HepG2 (cell line): ENCODE results near the gene CDA. TPM values are rescaled to one million over a fixed set of nuclear protein-coding genes. Genes with fewer than 3 reads are reported as not detected.

Experiments used
- ATAC-seq: fragments of 200-7000 bp; cut with Tn5 transposase; 3 replicates; pipeline ENCODE4 v1.9.1; 2020; ENCODE audit warnings: mild to moderate bottlenecking, moderate library complexity
- BruUV-seq: library from RNA; stranded (reverse); fragments of 400-500 nt; replicated peaks from 2 replicates; lab custom pipeline; 2021; lab: Mats Ljungman, UMichigan
- CTCF ChIA-PET: fragments of 300-600 bp; formaldehyde crosslinking; extraction: SDS; loops from one replicate; lab custom pipeline; 2021; ENCODE audit warnings: low total read pairs, inconsistent platforms, low intra/inter-chr PET ratio; lab: Yijun Ruan, JAX
- POLR2A ChIA-PET: fragments of 350-600 bp; sonication (Branson Sonifier 250); formaldehyde crosslinking; loops from one replicate; lab custom pipeline; 2020; ENCODE audit warnings: antibody characterized with exemption, inconsistent platforms; lab: Yijun Ruan, JAX
- DNase-seq: peaks from one replicate; pipeline ENCODE4 v3.0.0-alpha.2; 2015; ENCODE audit warnings: low spot score
- FAIRE-seq: peaks from 3 replicates; lab custom pipeline; 2011; peaks lifted over from hg19 to GRCh38; lab: Jason Lieb, UNC
- H2AFZ ChIP-seq: one replicate; pipeline ENCODE4 v1.6.1; 2011; ENCODE audit warnings: low read length, inconsistent platforms
- H3K27ac ChIP-seq: fragments of 300-600 bp; 3 replicates; pipeline ENCODE4 v1.8.0; 2011; ENCODE audit warnings: mixed run types, mild to moderate bottlenecking, mixed read lengths, low read length, inconsistent platforms; ENCODE audit not compliant: insufficient read depth; ENCODE audit errors: extremely low read length
- H3K27me3 ChIP-seq, 2 experiments: fragments of 200-600 bp in 1 of 2; 2 replicates in 1 of 2; 3 replicates in 1 of 2; pipeline versions ENCODE4 v1.6.0 to v1.8.0; 2011; ENCODE audit warnings: low read length in 2 of 2, mild to moderate bottlenecking in 2 of 2, moderate library complexity in 2 of 2, inconsistent platforms in 1 of 2; ENCODE audit not compliant: insufficient read depth in 2 of 2, control insufficient read depth in 1 of 2
- H3K36me3 ChIP-seq, 2 experiments: fragments of 200-600 bp in 1 of 2; replicated peaks in 1 of 2; 2 replicates in 1 of 2; 3 replicates in 1 of 2; pipeline versions ENCODE4 v1.5.1 to v1.8.0; 2011; ENCODE audit warnings: low read length in 2 of 2, inconsistent platforms in 1 of 2; ENCODE audit not compliant: insufficient read depth in 2 of 2, control insufficient read depth in 1 of 2
- H3K4me1 ChIP-seq: 2 replicates; pipeline ENCODE4 v1.5.1; 2012; ENCODE audit warnings: low read length, inconsistent platforms; ENCODE audit not compliant: insufficient read depth
- H3K4me2 ChIP-seq: 2 replicates; pipeline ENCODE4 v1.6.0; 2011; ENCODE audit warnings: low read depth, low read length, inconsistent platforms
- H3K4me3 ChIP-seq, 3 experiments: fragments of 200-600 bp in 1 of 3; sonication (generic), shearing (Covaris generic) in 1 of 3; replicated peaks in 1 of 3; 2 replicates each; pipeline ENCODE4 v1.5.1; 2011 to 2016; ENCODE audit warnings: low read length in 3 of 3, inconsistent platforms in 2 of 3, low read depth in 2 of 3, mild to moderate bottlenecking in 2 of 3, control low read depth in 1 of 3, mixed read lengths in 1 of 3; ENCODE audit not compliant: insufficient read depth in 1 of 3
- H3K79me2 ChIP-seq: one replicate; pipeline ENCODE4 v1.6.1; 2011; ENCODE audit warnings: low read length, inconsistent platforms; ENCODE audit not compliant: insufficient read depth
- H3K9ac ChIP-seq: 2 replicates; pipeline ENCODE4 v1.6.0; 2011; ENCODE audit warnings: mild to moderate bottlenecking, low read depth, low read length, inconsistent platforms; ENCODE audit not compliant: insufficient read depth
- H3K9me3 ChIP-seq: 2 replicates; pipeline ENCODE4 v1.5.1; 2012; ENCODE audit warnings: mild to moderate bottlenecking, low read length
- H4K20me1 ChIP-seq: 2 replicates; pipeline ENCODE4 v1.6.0; 2011; ENCODE audit warnings: inconsistent platforms, mild to moderate bottlenecking, low read length, moderate library complexity; ENCODE audit not compliant: insufficient read depth
- CCAR2 ChIP-seq: fragments of 200-400 bp; formaldehyde crosslinking; optimal IDR thresholded peaks from 2 replicates; pipeline ENCODE3; 2018; ENCODE audit warnings: low read depth, mild to moderate bottlenecking, low read length, moderate library complexity
- ETV6 ChIP-seq: sonication (generic); formaldehyde crosslinking; conservative IDR thresholded peaks from 2 replicates; pipeline ENCODE4 v1.4.0; 2020; ENCODE audit warnings: missing genetic modification reagents
- EZH2 ChIP-seq: conservative IDR thresholded peaks from 2 replicates; pipeline ENCODE4 v1.6.1; 2012; ENCODE audit warnings: mild to moderate bottlenecking, low read depth, low read length, moderate library complexity
- PAXIP1 ChIP-seq: sonication (generic); formaldehyde crosslinking; conservative IDR thresholded peaks from 2 replicates; pipeline ENCODE4 v1.4.0; 2020; ENCODE audit warnings: mild to moderate bottlenecking, missing genetic modification reagents, moderate library complexity
- RBM22 ChIP-seq: fragments of 200-400 bp; formaldehyde crosslinking; optimal IDR thresholded peaks from 2 replicates; pipeline ENCODE3; 2017; ENCODE audit warnings: mild to moderate bottlenecking, low read length, moderate library complexity
- SMC3 ChIP-seq: IDR thresholded peaks from 2 replicates; pipeline ENCODE4 v1.6.1; 2011; ENCODE audit warnings: low read length, improper control_type of control experiment
- ZFAT ChIP-seq: sonication (generic); formaldehyde crosslinking; conservative IDR thresholded peaks from 2 replicates; pipeline ENCODE4 v1.8.1; 2023; ENCODE audit warnings: missing genetic modification reagents, inconsistent platforms
- ZNF614 ChIP-seq: IDR thresholded peaks from 2 replicates; pipeline ENCODE4 v1.6.1; 2018; ENCODE audit warnings: missing biosample characterization, missing genetic modification reagents, inconsistent platforms, borderline replicate concordance
- ZNF746 ChIP-seq: sonication (generic); formaldehyde crosslinking; IDR thresholded peaks from 2 replicates; pipeline ENCODE4 v1.8.0; 2022; ENCODE audit warnings: mild to moderate bottlenecking, missing genetic modification reagents
- ZSCAN25 ChIP-seq: sonication (generic); formaldehyde crosslinking; IDR thresholded peaks from 2 replicates; pipeline ENCODE4 v1.8.0; 2022; ENCODE audit warnings: mild to moderate bottlenecking, missing genetic modification reagents
- ZSCAN31 ChIP-seq: sonication (generic); formaldehyde crosslinking; IDR thresholded peaks from 2 replicates; pipeline ENCODE4 v1.5.0; 2020; ENCODE audit warnings: low read depth, mild to moderate bottlenecking, missing genetic modification reagents
- whole genome bisulfite sequencing: methylation state at CpG from one replicate; pipeline ENCODE4 v1.1.6; 2017; ENCODE audit warnings: low lambda C conversion rate; 5-methylcytosine and 5-hydroxymethylcytosine counted together
- in situ Hi-C: cut with HindIII; loops from 2 replicates; pipeline ENCODE4 v1.10.0; 2017; ENCODE audit warnings: low pct_unique_long_range_greater_than_20kb; ENCODE audit not compliant: extremely low pct_ligation_motif_present
- intact Hi-C: fragments of 100-400 bp; cut with micrococcal nuclease; formaldehyde crosslinking; loops from one replicate; pipeline ENCODE4 v1.10.0; 2022; ENCODE audit not compliant: unreplicated experiment
- polyA plus RNA-seq, 8 experiments: library from polyadenylated mRNA; depleted of rRNA in 3 of 8; stranded (reverse) in 7 of 8; unstranded in 1 of 8; fragments of >200 nt; fragmentation: Illumina TruSeq in 4 of 8; extraction: Trizol in 4 of 8; gene quantifications; 2 replicates each; pipeline versions ENCODE4 v1.2.1 to v1.2.3, GENCODE V29; 2011 to 2016; ENCODE audit warnings: low read depth in 4 of 8, missing spikeins in 1 of 8, mixed read lengths in 1 of 8; ENCODE audit not compliant: insufficient read depth in 1 of 8
- total RNA-seq, 5 experiments: library from RNA; depleted of rRNA; stranded (reverse); fragments of >200 nt; fragmentation: Illumina TruSeq; extraction: Trizol; gene quantifications; 2 replicates each; pipeline ENCODE4 v1.2.3, GENCODE V29; 2016; ENCODE audit warnings: low read depth in 1 of 5

Gene CDA
- total and polyA plus RNA-seq, 2 of the 13 experiments (the other 11 are each of a cell fraction or from before 2014, with no cell fraction given): 0.66 to 2.1 TPM

DNA sequence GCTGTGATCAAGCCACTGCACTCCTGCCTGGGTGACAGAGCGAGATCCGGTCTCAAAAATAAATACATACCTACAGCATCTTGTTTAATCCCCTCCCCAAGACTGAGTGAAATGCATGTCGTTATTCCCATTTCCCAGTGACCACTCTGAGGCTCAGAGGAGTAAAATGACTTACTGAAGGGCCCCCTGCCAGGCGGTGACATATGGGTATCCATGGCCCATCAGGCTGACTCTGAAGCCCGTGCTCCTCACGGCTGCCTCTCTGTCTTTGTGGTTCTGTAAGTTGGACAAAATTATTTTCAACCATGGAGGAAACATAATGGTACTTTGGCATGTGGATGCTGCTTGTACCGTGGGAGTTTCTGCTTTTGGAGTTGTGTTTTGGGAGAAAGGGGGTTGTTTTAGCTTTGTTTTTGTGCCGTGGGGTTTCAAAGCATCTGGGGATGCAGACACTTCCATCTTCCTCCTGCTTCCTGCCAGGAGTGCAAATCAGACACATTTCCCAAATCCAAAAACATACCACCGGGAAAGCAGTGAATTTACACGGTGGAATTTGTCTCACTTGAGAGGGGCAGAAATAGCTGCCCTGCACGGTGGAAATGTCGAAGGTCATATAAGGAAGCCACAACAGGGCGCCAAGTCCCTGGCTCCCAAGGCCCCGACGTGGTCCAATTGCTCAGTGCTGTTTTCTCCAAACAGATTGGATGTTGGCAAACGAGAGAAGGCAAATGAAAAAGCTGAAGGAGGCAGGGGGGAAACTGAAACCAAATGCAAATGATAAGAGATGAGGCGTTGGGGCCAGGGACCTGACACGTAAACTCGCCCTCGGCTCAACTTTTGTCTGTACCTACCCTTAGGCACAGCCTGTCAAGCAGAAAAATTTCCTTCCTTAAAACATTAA, 27.3 kb downstream of the CDA start:
- ATAC-seq (no peak), FAIRE-seq (no peak), DNase-seq (no peak)
- ChIA-PET CTCF (no interaction called here), POLR2A (no interaction called here)
- H4K20me1 ChIP-seq: no peaks in the 10 kb centered on the region
- H3K27ac ChIP-seq: no peak overlapping the region
- in situ Hi-C loops (no loop called here), intact Hi-C loops (no loop called here)
- TF ChIP-seq ZSCAN31 (CRISPR knock-in tag) (no peak), SMC3 (no peak), PAXIP1 (CRISPR knock-in tag) (no peak), ETV6 (CRISPR knock-in tag) (no peak), ZNF614 (CRISPR knock-in tag) (no peak), CCAR2 (no peak), EZH2 (no peak), ZFAT (CRISPR knock-in tag) (no peak), RBM22 (no peak), ZSCAN25 (no peak), ZNF746 (CRISPR knock-in tag) (no peak)
- no peaks in the 10 kb centered on the region for H3K36me3 ChIP-seq
- H3K4me1 ChIP-seq: peaks cover 22% of the 10 kb centered on the region
- 58% methylated on average over 20 of the region's 20 CpGs for whole genome bisulfite sequencing
- no peaks in the 10 kb centered on the region for H3K79me2 ChIP-seq
- H3K4me3 ChIP-seq: no peak overlapping the region
- no peaks in the 10 kb centered on the region for H3K9me3 ChIP-seq
- H3K4me2 ChIP-seq: no peak overlapping the region
- H3K27me3 ChIP-seq: no peaks in the 10 kb centered on the region
- H2AFZ ChIP-seq: no peak overlapping the region
- H3K9ac ChIP-seq: no peak overlapping the region
- no TSS peak for BruUV-seq
